Metanephros (tissue), 1 donor: ENCODE results near the gene FAM72A. TPM values are rescaled to one million over a fixed set of nuclear protein-coding genes. Genes with fewer than 3 reads are reported as not detected.

Experiments used
- total RNA-seq: library from RNA; depleted of rRNA; stranded (reverse); fragments of >200 nt; gene quantifications from one replicate; pipeline ENCODE4 v1.2.3, GENCODE V29; 2014

Gene FAM72A
- 3.2 TPM for total RNA-seq

GRCh38 chr1:206202789-206203363 is at the start of gene FAM72A:
FAM72A (minus strand) TSS chr1:206202839; CDS start chr1:206202025, 814 bp downstream.

GRCh38 chr1:206203364-206204158 is 922 bp upstream of the FAM72A start, which contains the start of gene SRGAP2:
SRGAP2 (plus strand) TSS chr1:206203541; CDS start chr1:206205971, 2,430 bp downstream.

Other genes starting within 250 kb of the FAM72A start
- 3.6 TPM for gene RAB7B, start 199.4 kb downstream of the FAM72A start, total RNA-seq
- gene CTSE, start 178.9 kb downstream of the FAM72A start, total RNA-seq, result 0.88 TPM
- 1.1 TPM for gene RHEX, start 149.7 kb downstream of the FAM72A start, total RNA-seq
- 0.53 TPM for gene AVPR1B, start 85.5 kb downstream of the FAM72A start, total RNA-seq
- 110 TPM for gene SRGAP2, start 702 bp upstream of the FAM72A start, total RNA-seq